GM12878 (cell line): ENCODE measurements around the gene CHD1. TPM values are rescaled to one million over a fixed set of nuclear protein-coding genes. Genes with fewer than 3 reads are reported as not detected.

ENCODE experiments used
- E4F1 ChIP-seq: fragments of 450-650 bp; IDR thresholded peaks from 2 replicates; pipeline ENCODE4 v1.6.1; 2018; ENCODE audit warnings: borderline replicate concordance, mild to moderate bottlenecking; ENCODE audit not compliant: partially characterized antibody
- HSF1 ChIP-seq: fragments of 150-350 bp; IDR thresholded peaks from 2 replicates; pipeline ENCODE4 v1.6.1; 2014; ENCODE audit warnings: mild to moderate bottlenecking, low read depth, low read length
- MTA2 ChIP-seq: fragments of 450-650 bp; IDR thresholded peaks from 2 replicates; pipeline ENCODE4 v1.6.1; 2016; ENCODE audit warnings: low read depth, mild to moderate bottlenecking, moderate library complexity
- PBX3 ChIP-seq: IDR thresholded peaks from 2 replicates; pipeline ENCODE4 v1.6.1; 2011; ENCODE audit warnings: mild to moderate bottlenecking, low read depth, low read length, moderate library complexity; ENCODE audit not compliant: insufficient replicate concordance
- SKIL ChIP-seq: fragments of 450-650 bp; IDR thresholded peaks from 2 replicates; pipeline ENCODE4 v1.6.1; 2017; ENCODE audit warnings: mild to moderate bottlenecking, low read depth, inconsistent platforms; ENCODE audit not compliant: poor library complexity, severe bottlenecking
- ZNF592 ChIP-seq: fragments of 450-650 bp; IDR thresholded peaks from 2 replicates; pipeline ENCODE4 v1.6.1; 2017; ENCODE audit warnings: mild to moderate bottlenecking, moderate library complexity
- polyA plus RNA-seq, 11 experiments: library from polyadenylated mRNA; depleted of rRNA in 4 of 11; unstranded in 6 of 11; stranded (reverse) in 5 of 11; fragments of >200 nt; fragmentation: Nextera tagmentation in 4 of 11; fragmentation: Illumina TruSeq in 1 of 11; extraction: Ambion mirVana in 4 of 11; extraction: Trizol in 1 of 11; gene quantifications; 1 replicate in 1 of 11; 2 replicates in 10 of 11; pipeline versions ENCODE4 v1.2.1 to v1.2.3, GENCODE V29; 2011 to 2016; ENCODE audit warnings: inconsistent platforms in 2 of 11, missing spikeins in 2 of 11, low read depth in 1 of 11
- total RNA-seq, 4 experiments: library from RNA; depleted of rRNA in 3 of 4; stranded (reverse); fragments of >200 nt in 3 of 4; fragmentation: Illumina TruSeq in 1 of 4; extraction: Trizol in 1 of 4; gene quantifications; 2 replicates each; pipeline versions ENCODE4 v1.2.1 to v1.2.3, GENCODE V29; 2013 to 2021

Gene CHD1
- total and polyA plus RNA-seq, 10 of the 15 experiments (the other 5 are each of a cell fraction or from before 2014, with no cell fraction given) = 25.5 to 158 (median 50.5) TPM

- TF ChIP-seq ZNF592 (no peak), HSF1 (no peak), E4F1 (no peak), PBX3 (no peak), MTA2 (no peak), SKIL (no peak)
Observed at GRCh38 chr5:98902733-98903132, 26.1 kb downstream of the CHD1 start (continued).
